A172 (cell line): Measurements from ENCODE around the gene IFNA10. TPM values are rescaled to one million over a fixed set of nuclear protein-coding genes. Genes with fewer than 3 reads are reported as not detected.
"Not testable (repeated sequence)": the region's sequence is repeated elsewhere in the genome, so short reads cannot be mapped to it uniquely, and the experiment has no call there.

Experiments
- DNase-seq: peaks from one replicate; pipeline ENCODE4 v3.0.0-alpha.2; 2015; ENCODE audit warnings: low spot score
- total RNA-seq: library from RNA; depleted of rRNA; stranded (reverse); fragments of >200 nt; shearing (Covaris generic); gene quantifications from 2 replicates; pipeline ENCODE4 v1.2.3, GENCODE V29; 2014; rRNA removed

IFNA10 gene
- total RNA-seq, 1 experiment from 2014 or later: not detected

DNA sequence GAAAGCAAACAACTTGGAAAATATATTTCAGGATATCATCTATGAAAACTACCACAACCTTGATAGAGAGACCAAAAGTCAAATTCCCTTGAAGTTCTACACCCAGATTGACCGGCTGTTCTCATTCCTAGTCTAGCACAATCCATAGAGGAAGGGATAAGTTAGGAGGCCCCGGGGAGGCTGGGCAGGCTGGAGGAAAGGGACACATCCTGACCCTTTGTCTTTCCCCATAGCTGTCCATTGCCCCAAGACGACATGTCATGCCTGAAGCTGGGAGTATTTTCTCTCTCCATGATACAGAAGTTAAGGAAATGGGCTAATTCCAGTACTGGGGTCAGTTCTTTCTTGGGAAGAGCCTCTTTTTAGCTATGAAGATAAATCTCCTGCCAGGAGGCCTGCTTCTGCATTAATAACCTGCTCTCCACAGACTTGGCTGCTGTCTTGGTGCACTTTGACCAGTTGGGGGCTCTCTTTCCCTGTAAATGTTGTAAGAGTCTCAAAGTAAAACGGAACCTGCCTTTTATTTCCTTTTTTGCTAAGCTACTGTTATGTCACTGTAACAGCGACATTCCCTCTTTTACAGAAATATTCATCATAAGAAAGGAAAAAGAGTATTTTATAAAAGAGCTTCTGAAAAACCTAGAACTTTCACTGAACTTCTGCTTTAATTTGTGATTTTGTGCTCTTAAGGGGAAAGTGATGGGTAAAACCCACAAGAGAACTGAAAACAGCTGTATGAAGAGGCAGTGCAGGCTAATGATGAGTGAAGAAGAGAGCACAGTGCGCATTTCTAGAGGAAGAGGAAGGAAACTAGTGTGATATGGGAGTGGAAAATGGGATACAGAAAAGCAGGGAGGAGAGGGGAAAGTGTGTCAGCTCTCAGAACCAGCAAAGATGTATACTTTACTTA lies 11.8 kb downstream of the IFNA10 start:
- DNase-seq: peak; percentile 25

DNA sequence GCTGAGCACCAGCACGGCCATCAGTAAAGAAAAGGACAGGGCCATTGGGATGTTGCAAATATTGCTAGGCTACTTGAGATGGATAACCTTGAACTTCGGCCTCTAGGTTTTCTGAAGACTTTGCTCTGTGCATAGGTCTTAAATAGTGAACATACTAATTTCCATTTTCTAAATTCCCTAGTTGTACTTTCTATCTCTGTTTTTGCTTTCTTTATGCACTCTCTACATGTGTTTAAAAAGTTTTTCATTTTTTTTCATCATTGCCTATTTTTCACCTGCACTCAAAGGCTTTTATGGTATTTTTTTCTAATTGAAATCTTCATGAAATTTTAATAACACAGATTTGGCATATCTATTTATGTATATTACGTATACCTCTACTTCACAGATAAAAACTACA lies 19.5 kb downstream of the IFNA10 start, which contains the start of gene IFNA4:
Gene IFNA4, minus strand, starts transcription at position 101 of the 400 bp plus-strand sequence. Its CDS starts 56 bp downstream, at position 45.
- DNase-seq: not testable (repeated sequence)

DNA sequence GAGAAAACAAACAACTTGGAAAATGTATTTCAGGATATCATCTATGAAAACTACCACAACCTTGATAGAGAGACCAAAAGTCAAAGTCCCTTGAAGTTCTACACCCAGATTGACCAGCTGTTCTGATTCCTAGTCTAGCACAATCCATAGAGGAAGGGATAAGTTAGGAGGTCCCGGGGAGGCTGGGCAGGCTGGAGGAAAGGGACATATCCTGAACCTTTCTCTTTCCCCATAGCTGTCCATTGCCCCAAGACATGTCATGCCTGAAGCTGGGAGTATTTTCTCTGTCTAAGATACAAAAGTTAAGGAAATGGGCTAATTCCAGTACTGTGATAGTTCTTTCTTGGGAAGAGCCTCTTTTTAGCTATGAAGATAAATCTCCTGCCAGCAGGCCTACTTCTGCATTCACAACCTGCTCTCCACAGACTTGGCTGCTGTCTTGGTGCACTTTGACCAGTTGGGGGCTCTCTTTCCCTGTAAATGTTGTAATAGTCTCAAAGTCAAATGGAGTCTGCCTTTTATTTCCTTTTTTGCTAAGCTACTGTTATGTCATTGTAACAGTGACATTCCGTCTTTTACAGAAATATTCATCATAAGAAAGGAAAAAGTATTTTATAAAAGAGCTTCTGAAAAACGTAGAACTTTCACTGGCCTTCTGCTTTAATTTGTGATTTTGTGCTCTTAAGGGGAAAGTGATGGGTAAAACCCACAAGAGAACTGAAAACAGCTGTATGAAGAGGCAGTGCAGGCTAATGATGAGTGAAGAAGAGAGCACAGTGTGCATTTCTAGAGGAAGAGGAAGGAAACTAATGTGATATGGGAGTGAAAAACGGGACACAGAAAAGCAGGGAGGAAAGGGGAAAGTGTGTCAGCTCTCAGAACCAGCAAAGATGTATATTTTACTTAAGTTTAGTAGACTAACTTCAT lies 23.9 kb downstream of the IFNA10 start:
- peak; percentile 2 for DNase-seq

- no peak for DNase-seq
Observed at GRCh38 chr9:21174671-21175070, 32.3 kb downstream of the IFNA10 start.

GRCh38 chr9:21172156-21172555 lies 34.8 kb downstream of the IFNA10 start:
- DNase-seq: no peak

- no peak for DNase-seq
Observed at GRCh38 chr9:21171351-21171750, 35.6 kb downstream of the IFNA10 start.

- DNase-seq: not testable (repeated sequence)
Observed at GRCh38 chr9:21166560-21166959, 40.4 kb downstream of the IFNA10 start, which contains the start of gene IFNA21. TSS of gene IFNA21 (minus strand) at chr9:21166660. CDS start at chr9:21166612, 48 bp downstream.

GRCh38 chr9:21165516-21165915 lies 41.4 kb downstream of the IFNA10 start:
- no peak for DNase-seq

DNA sequence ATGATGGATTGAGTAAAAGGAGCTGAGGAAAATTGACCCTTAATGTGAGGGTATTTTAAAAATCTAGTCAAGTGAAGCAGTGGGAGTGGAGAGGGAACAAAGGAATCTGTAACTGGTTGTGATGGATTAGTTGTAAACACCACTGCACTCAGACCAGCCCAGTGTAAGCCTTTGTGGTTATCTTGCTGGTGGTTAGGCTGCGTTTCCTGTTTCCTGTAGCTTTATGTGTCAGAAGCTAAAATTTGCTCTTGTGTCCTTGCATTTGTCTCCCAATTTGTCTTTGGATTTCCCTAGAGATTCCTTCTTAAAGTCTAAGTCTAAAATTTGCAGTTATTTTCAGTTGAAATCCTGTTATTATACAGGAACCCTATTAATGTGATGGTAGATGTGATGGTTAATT lies 46.8 kb downstream of the IFNA10 start:
- DNase-seq: peak; percentile 61

Other genes with a start within 250 kb of the IFNA10 start
- not detected in 2 replicates for gene HACD4, start 175.5 kb downstream of the IFNA10 start, total RNA-seq
- not detected in 2 replicates for gene IFNB1, start 129.2 kb downstream of the IFNA10 start, total RNA-seq
- gene IFNW1, start 65.3 kb downstream of the IFNA10 start, total RNA-seq: not detected in 2 replicates
- gene IFNA21, start 40.5 kb downstream of the IFNA10 start, total RNA-seq: not detected in 2 replicates
- not detected in 2 replicates for gene IFNA4, start 19.6 kb downstream of the IFNA10 start, total RNA-seq
- not detected in 2 replicates for gene IFNA7, start 4.9 kb downstream of the IFNA10 start, total RNA-seq
- gene IFNA16, start 10.2 kb upstream of the IFNA10 start, total RNA-seq: not detected in 2 replicates
- gene IFNA17, start 21.1 kb upstream of the IFNA10 start, total RNA-seq: not detected in 2 replicates
- gene IFNA14, start 32.9 kb upstream of the IFNA10 start, total RNA-seq: not detected in 2 replicates
- gene IFNA5, start 98.2 kb upstream of the IFNA10 start, total RNA-seq: not detected in 2 replicates
- 37.1 and 41.6 TPM in 2 replicates for gene KLHL9, start 128.3 kb upstream of the IFNA10 start, total RNA-seq
- gene IFNA6, start 143.7 kb upstream of the IFNA10 start, total RNA-seq: not detected in 2 replicates
- gene IFNA13, start 160.9 kb upstream of the IFNA10 start, total RNA-seq: not detected in 2 replicates
- gene IFNA2, start 178.3 kb upstream of the IFNA10 start, total RNA-seq: not detected in 2 replicates
- not detected in 2 replicates for gene IFNA8, start 202.0 kb upstream of the IFNA10 start, total RNA-seq
- gene IFNA1, start 233.3 kb upstream of the IFNA10 start, total RNA-seq: not detected in 2 replicates